Measurements from ENCODE around the gene MMP20. TPM values are rescaled to one million over a fixed set of nuclear protein-coding genes. Genes with fewer than 3 reads are reported as not detected.

The MMP20 gene
- total RNA-seq, 1 donor from 2014 or later = not detected

DNA sequence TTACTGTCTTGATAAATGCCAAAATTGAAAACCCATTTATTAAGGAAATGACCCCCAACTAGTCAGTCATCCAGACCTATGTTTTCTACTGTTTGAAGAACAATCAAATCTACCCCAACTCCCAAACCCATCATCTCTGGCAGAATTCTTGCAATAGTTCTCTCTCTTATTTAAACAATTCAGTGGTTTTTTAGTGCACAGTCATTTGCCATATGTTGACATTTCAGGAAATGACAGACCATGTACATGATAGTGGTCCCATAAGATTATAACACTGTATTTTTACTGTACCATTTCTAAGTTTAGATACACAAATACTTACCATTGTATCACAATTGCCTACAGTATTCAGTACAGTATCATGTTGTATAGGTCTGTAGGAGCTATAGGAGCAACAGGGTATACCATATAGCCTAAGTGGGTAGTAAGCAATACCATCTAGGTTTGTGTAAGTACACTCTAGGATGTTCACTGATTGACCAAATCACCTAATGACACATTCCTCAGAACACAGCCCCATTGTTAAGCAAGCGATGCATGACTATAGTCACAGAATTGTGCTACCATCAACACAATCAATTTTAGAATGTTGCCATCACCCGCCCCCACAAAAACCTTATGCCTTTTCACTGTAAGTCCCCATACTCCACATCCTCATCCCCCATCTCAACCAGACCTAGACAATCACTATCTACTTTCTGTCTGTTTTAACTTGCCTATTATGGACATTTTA is 41.8 kb downstream of the MMP20 start:
- no peaks in the 10 kb centered on the region for H3K4me1 Mint-ChIP-seq
- TF ChIP-seq, protein P1, sequence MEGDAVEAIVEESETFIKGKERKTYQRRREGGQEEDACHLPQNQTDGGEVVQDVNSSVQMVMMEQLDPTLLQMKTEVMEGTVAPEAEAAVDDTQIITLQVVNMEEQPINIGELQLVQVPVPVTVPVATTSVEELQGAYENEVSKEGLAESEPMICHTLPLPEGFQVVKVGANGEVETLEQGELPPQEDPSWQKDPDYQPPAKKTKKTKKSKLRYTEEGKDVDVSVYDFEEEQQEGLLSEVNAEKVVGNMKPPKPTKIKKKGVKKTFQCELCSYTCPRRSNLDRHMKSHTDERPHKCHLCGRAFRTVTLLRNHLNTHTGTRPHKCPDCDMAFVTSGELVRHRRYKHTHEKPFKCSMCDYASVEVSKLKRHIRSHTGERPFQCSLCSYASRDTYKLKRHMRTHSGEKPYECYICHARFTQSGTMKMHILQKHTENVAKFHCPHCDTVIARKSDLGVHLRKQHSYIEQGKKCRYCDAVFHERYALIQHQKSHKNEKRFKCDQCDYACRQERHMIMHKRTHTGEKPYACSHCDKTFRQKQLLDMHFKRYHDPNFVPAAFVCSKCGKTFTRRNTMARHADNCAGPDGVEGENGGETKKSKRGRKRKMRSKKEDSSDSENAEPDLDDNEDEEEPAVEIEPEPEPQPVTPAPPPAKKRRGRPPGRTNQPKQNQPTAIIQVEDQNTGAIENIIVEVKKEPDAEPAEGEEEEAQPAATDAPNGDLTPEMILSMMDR (conservative IDR thresholded peaks at IDR 0.05) = no peak
- H3K9me3 Mint-ChIP-seq = peaks cover 8% of the 10 kb centered on the region
- H3K27me3 Mint-ChIP-seq (ENCODE audit: low read depth) = no peaks in the 10 kb centered on the region
- no peak overlapping the region for H3K27ac Mint-ChIP-seq (ENCODE audit: unreplicated experiment)
- DNase-seq (ENCODE audit: low read depth, low spot score) = no peak
- no peaks in the 10 kb centered on the region for H3K36me3 Mint-ChIP-seq (ENCODE audit: low read depth)
- H3K4me3 Mint-ChIP-seq = no peak overlapping the region

DNA sequence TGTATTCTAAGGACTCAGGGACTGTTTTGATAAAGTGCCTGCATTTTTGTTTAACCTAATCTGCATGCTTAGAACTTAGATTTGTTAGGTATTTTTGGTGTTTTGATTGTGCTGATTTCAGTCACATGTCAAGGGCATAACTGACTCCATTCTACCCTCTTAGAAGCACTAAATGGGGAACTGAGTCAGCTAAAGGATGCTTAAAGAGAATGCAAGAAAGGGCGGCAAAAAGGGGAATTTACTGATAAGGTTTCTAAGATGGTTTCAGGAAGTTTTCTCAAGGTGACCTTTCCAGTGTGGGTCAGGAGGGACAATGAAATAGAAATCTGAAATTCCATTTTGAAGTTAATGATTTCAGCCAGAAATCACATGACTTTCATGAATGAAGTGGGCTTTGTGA is 43.0 kb downstream of the MMP20 start:
- Mint-ChIP-seq H3K36me3 (ENCODE audit: low read depth) (no peaks in the 10 kb centered on the region), H3K9me3 (peaks cover 8% of the 10 kb centered on the region), H3K4me3 (no peak overlapping the region), H3K4me1 (no peaks in the 10 kb centered on the region), H3K27ac (ENCODE audit: unreplicated experiment) (no peak overlapping the region), H3K27me3 (ENCODE audit: low read depth) (no peaks in the 10 kb centered on the region)
- DNase-seq (ENCODE audit: low read depth, low spot score) = no peak
- TF ChIP-seq, protein P1 (conservative IDR thresholded peaks at IDR 0.05) = no peak

DNA sequence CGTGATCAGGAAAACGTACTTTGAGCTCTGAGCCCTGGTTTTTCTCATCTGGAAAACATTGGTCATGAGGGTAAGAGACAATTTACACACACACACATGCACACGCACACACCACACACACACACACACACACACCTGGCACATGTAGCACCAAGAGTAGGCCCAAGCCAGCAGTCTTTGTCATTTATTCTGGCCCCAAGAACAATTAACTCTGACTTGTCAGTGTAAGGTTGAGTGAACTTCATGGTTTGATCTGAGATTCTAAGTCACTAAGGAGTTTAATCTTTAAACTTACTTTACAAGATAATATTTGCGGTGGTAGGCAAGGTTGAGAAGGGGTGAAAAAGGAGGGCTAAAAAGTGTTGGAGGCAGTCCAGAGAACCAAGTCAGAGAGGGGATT is 44.1 kb downstream of the MMP20 start:
- Mint-ChIP-seq H3K36me3 (ENCODE audit: low read depth) (no peaks in the 10 kb centered on the region), H3K4me3 (no peak overlapping the region), H3K27me3 (ENCODE audit: low read depth) (no peaks in the 10 kb centered on the region), H3K9me3 (peaks cover 8% of the 10 kb centered on the region), H3K4me1 (no peaks in the 10 kb centered on the region), H3K27ac (ENCODE audit: unreplicated experiment) (no peak overlapping the region)
- TF ChIP-seq, protein P1 (conservative IDR thresholded peaks at IDR 0.05) = no peak
- DNase-seq (ENCODE audit: low read depth, low spot score) = no peak

DNA sequence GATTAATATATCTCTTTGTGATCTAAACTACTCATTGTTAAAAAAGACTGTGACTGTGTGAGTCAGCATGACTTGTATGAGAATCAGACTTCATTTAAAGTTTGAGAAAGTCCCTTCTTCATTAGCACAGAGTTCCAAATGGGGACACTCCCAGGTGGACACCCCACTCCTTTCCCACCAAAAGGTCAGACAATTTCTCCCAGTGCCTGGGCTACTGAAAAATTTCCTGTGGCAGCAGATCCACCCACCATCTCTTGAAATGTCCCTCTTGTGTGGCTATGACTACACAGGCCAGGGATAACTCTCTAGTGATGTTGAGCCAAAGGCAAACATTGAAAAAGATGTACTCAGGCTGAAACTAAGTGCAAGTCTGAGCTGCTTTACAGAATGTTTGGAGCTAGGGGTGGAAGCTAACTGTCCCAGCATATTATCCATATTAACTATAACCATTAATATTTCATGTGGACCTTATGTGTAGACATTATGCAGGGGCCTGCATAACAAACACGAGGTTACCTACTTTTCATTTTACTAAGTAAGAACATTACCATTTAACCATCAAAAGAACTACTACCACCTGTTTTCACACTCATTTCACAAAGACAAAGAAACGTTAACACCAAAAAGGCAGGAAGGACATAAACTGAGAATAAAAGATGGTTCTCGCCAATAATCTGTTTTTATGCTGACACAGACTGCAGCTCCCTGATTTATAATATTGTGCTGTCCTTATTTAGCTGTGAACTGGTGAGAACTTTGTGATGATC is 44.8 kb downstream of the MMP20 start:
- Mint-ChIP-seq H3K9me3 (peaks cover 8% of the 10 kb centered on the region), H3K27me3 (ENCODE audit: low read depth) (no peaks in the 10 kb centered on the region), H3K36me3 (ENCODE audit: low read depth) (no peaks in the 10 kb centered on the region), H3K27ac (ENCODE audit: unreplicated experiment) (no peak overlapping the region), H3K4me1 (no peaks in the 10 kb centered on the region), H3K4me3 (no peak overlapping the region)
- DNase-seq (ENCODE audit: low read depth, low spot score) = no peak
- TF ChIP-seq, protein P1 (conservative IDR thresholded peaks at IDR 0.05) = no peak

DNA sequence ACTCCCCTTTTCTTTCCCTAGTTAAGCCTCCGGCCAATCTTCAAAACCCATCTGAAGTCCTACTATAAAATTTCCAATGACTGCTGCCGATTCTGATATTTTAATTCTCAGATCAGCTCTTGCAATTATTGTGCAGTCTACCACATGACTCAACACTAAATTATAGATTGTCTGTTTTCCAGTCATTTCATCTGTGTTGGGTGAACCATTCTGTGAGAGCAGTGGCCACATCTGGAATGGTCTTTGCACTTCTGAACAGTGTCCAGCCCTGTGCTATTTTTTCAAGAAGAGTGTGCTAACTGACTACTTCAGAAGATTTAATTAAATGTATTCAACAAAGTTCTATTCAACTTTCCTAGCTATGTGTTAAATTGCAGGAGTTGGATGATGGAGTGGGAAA is 47.4 kb downstream of the MMP20 start:
- Mint-ChIP-seq H3K4me1 (no peaks in the 10 kb centered on the region), H3K9me3 (no peaks in the 10 kb centered on the region), H3K27me3 (ENCODE audit: low read depth) (no peaks in the 10 kb centered on the region), H3K27ac (ENCODE audit: unreplicated experiment) (no peak overlapping the region), H3K4me3 (no peak overlapping the region), H3K36me3 (ENCODE audit: low read depth) (no peaks in the 10 kb centered on the region)
- DNase-seq (ENCODE audit: low read depth, low spot score) = no peak
- TF ChIP-seq, protein P1 (conservative IDR thresholded peaks at IDR 0.05) = no peak

Measured in neural crest cell (in vitro differentiated cells).